Kidney (tissue), 14 donors: ENCODE measurements around the gene BCKDK. TPM values are rescaled to one million over a fixed set of nuclear protein-coding genes. Genes with fewer than 3 reads are reported as not detected.

Experiments
- DNase-seq, 5 donors: peaks; one replicate each; pipeline ENCODE4 v3.0.0-alpha.2; 2013 to 2020
- FAIRE-seq: peaks from 2 replicates; lab custom pipeline; 2012; peaks lifted over from hg19 to GRCh38; lab: Jason Lieb, UNC
- H3K27ac ChIP-seq, 2 donors: one replicate each; pipeline ENCODE4 v1.7.0; 2013; ENCODE audit warnings: low read depth in 2 of 2, low read length in 2 of 2, inconsistent platforms in 1 of 2
- H3K27me3 ChIP-seq: one replicate; pipeline ENCODE4 v1.7.1; 2013; ENCODE audit warnings: low read length, inconsistent platforms; ENCODE audit not compliant: control insufficient read depth, insufficient read depth
- H3K36me3 ChIP-seq, 3 donors: one replicate each; pipeline versions ENCODE4 v1.7.0 to v1.7.1; 2013; ENCODE audit warnings: low read length in 3 of 3, control low read depth in 1 of 3, inconsistent platforms in 1 of 3; ENCODE audit not compliant: insufficient read depth in 3 of 3, control insufficient read depth in 2 of 3
- H3K4me1 ChIP-seq, 3 donors: one replicate each; pipeline versions ENCODE4 v1.7.0 to v1.7.1; 2013; ENCODE audit warnings: low read length in 3 of 3, inconsistent platforms in 1 of 3, low read depth in 1 of 3; ENCODE audit not compliant: control insufficient read depth in 2 of 3, insufficient read depth in 2 of 3
- H3K4me3 ChIP-seq, 3 donors: one replicate each; pipeline versions ENCODE4 v1.7.0 to v1.8.1; 2013; ENCODE audit warnings: low read length in 3 of 3, control low read depth in 1 of 3, inconsistent platforms in 1 of 3
- H3K9ac ChIP-seq, 3 donors: one replicate each; pipeline versions ENCODE4 v1.7.0 to v1.7.1; 2013; ENCODE audit warnings: low read length in 3 of 3, control low read depth in 1 of 3, inconsistent platforms in 1 of 3
- H3K9me3 ChIP-seq, 3 donors: one replicate each; pipeline versions ENCODE4 v1.7.0 to v1.7.1; 2013; ENCODE audit warnings: low read length in 3 of 3, control low read depth in 1 of 3, inconsistent platforms in 1 of 3; ENCODE audit not compliant: control insufficient read depth in 2 of 3, insufficient read depth in 1 of 3
- intact Hi-C: fragments of 100-400 bp; cut with DNase I; formaldehyde crosslinking; loops from one replicate; pipeline ENCODE4 v1.11.1; 2022
- polyA plus RNA-seq: library from polyadenylated mRNA; stranded (reverse); fragments of 350-450 nt; fragmentation: Illumina TruSeq; extraction: RNeasy Lipid Tissue Mini Kit (QIAGEN cat#74804); gene quantifications from one replicate; pipeline ENCODE4 v1.2.3, GENCODE V29; 2014; ENCODE audit warnings: low read depth, low replicate concordance; ENCODE audit not compliant: insufficient read depth
- total RNA-seq: library from RNA; stranded (reverse); fragmentation: NEBNext Ultra II Directional; extraction: Animal tissue kit (Norgen Biotek cat#: 25700); gene quantifications from one replicate; pipeline ENCODE4 v1.2.1, GENCODE V29; 2021
- TF ChIP-seq, protein P1 (sequence below): IDR thresholded peaks from 3 replicates; pipeline ENCODE4 v1.5.1; 2012; ENCODE audit warnings: mild to moderate bottlenecking, moderate library complexity, borderline replicate concordance; ENCODE audit not compliant: insufficient read depth; ENCODE audit errors: extremely low read depth
- donor health status: control.
- donor health status: control.
- donor health status: control.
- donor health status: control.
- donor health status: control.
- donor health status: DM: yes; HTN: yes; CAD: no.
- donor health status: Normal renal cell carcinoma (clear cell type).

BCKDK gene
- total and polyA plus RNA-seq, 2 donors from 2014 or later: 47.6 to 70.6 TPM

DNA sequence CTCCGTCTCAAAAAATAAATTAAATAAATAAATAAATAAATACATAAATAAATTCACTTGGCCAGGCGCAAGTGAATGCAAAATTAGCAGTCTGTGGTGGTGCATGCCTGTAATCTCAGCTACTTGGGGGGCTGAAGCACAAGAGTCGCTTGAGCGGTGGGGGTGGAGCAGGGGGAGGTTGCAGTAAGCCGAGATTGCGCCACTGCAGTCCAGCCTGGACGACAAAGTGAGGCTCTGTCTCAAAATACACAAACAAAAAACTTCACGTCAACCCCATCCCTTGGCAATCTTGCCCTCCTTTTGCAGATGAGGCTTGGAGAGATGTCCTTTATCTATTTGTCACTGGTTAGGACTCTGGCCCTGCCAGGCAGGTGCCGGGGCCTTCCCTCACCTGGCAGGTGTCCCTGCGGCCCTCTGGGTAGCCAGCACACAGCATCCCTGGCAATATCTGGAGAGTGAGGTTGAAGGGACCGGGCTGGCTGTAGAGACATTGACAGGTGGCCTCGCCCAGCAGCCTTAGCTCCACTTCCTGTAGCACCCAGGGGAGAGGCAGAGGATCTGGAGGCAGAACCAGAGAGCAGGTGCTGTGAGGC is 37.3 kb downstream of the BCKDK start:
- intact Hi-C loops: no loop called here
- H3K27me3 ChIP-seq: peaks cover 3% of the 10 kb centered on the region
- no peaks in the 10 kb centered on the region for H3K36me3 ChIP-seq
- TF ChIP-seq, protein P1, sequence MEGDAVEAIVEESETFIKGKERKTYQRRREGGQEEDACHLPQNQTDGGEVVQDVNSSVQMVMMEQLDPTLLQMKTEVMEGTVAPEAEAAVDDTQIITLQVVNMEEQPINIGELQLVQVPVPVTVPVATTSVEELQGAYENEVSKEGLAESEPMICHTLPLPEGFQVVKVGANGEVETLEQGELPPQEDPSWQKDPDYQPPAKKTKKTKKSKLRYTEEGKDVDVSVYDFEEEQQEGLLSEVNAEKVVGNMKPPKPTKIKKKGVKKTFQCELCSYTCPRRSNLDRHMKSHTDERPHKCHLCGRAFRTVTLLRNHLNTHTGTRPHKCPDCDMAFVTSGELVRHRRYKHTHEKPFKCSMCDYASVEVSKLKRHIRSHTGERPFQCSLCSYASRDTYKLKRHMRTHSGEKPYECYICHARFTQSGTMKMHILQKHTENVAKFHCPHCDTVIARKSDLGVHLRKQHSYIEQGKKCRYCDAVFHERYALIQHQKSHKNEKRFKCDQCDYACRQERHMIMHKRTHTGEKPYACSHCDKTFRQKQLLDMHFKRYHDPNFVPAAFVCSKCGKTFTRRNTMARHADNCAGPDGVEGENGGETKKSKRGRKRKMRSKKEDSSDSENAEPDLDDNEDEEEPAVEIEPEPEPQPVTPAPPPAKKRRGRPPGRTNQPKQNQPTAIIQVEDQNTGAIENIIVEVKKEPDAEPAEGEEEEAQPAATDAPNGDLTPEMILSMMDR: no peak
- FAIRE-seq (no peak), DNase-seq (no peak)
- peaks cover 0 to 11% (median 7%) of the 10 kb centered on the region in 3 donors for H3K4me1 ChIP-seq
- H3K9ac ChIP-seq: no peak overlapping the region
- H3K4me3 ChIP-seq: no peak overlapping the region
- H3K9me3 ChIP-seq: no peaks in the 10 kb centered on the region
- no peak overlapping the region for H3K27ac ChIP-seq

- H3K27ac ChIP-seq: no peak overlapping the region
- TF ChIP-seq, protein P1: no peak
- DNase-seq: no peak
- peak overlapping the region in 1 of 3 donors; percentile 25 for H3K4me3 ChIP-seq
- peaks cover 3% of the 10 kb centered on the region for H3K27me3 ChIP-seq
- peaks cover 0 to 4% (median 0%) of the 10 kb centered on the region in 3 donors for H3K4me1 ChIP-seq
- no peaks in the 10 kb centered on the region for H3K36me3 ChIP-seq
- H3K9me3 ChIP-seq: no peaks in the 10 kb centered on the region
- FAIRE-seq: no peak
- H3K9ac ChIP-seq: no peak overlapping the region
- intact Hi-C loops: no loop called here
Measured at GRCh38 chr16:31147574-31147973, 39.4 kb downstream of the BCKDK start.

DNA sequence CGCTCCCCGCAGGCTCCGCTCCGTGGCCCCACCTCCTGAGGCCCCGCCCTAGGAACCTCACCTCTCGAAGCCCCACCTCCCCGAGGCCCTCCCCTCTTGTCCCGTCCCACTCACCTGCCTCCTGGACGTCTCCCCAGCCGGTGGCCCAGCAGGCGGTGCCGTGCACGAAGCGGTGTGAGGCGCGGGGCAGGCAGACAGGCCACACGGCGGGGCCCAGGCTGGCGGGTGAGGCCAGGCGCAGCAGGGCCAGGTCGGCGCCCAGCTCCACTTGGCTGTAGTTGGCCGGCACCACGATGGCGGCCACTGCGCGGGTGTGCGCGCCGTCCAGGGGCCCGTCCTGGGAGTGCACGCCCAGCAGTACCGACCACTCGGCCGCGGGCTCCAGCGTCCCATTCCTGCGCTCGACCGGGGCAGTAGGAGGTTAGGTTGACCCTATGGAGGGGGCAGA is 40.1 kb downstream of the BCKDK start:
- H3K9ac ChIP-seq: no peak overlapping the region
- peaks cover 3% of the 10 kb centered on the region for H3K27me3 ChIP-seq
- TF ChIP-seq, protein P1: no peak
- no peak overlapping the region for H3K27ac ChIP-seq
- peak overlapping the region in 1 of 3 donors; percentile 25 for H3K4me3 ChIP-seq
- no peak for FAIRE-seq
- no peaks in the 10 kb centered on the region for H3K4me1 ChIP-seq
- intact Hi-C loops: no loop called here
- no peaks in the 10 kb centered on the region for H3K9me3 ChIP-seq
- peak in 3 of 5 donors; percentile 35 to 65 (median 43) for DNase-seq
- no peaks in the 10 kb centered on the region for H3K36me3 ChIP-seq
